Testis (tissue), 5 donors: Measurements from ENCODE around the gene SLC44A5. TPM values are rescaled to one million over a fixed set of nuclear protein-coding genes. Genes with fewer than 3 reads are reported as not detected.
"Not testable (repeated sequence)": the region's sequence is repeated elsewhere in the genome, so short reads cannot be mapped to it uniquely, and the experiment has no call there.

ENCODE experiments used
- DNase-seq: peaks from one replicate; pipeline ENCODE4 v3.0.0-alpha.2; 2019
- H3K27ac ChIP-seq, 2 donors: fragments of 200-600 bp; sonication (generic); one replicate each; pipeline ENCODE4 v1.5.1; 2019
- H3K27me3 ChIP-seq: fragments of 200-600 bp; sonication (generic); one replicate; pipeline ENCODE4 v1.5.1; 2019
- H3K36me3 ChIP-seq: fragments of 200-600 bp; sonication (generic); one replicate; pipeline ENCODE4 v1.5.1; 2017; ENCODE audit warnings: low read depth; ENCODE audit errors: missing control alignments
- H3K4me1 ChIP-seq: fragments of 200-600 bp; sonication (generic); one replicate; pipeline ENCODE4 v1.5.1; 2019
- H3K4me3 ChIP-seq, 2 donors: fragments of 200-600 bp; sonication (generic); one replicate each; pipeline ENCODE4 v1.5.1; 2017 to 2019
- H3K9me3 ChIP-seq: fragments of 200-600 bp; sonication (generic); one replicate; pipeline ENCODE4 v1.5.1; 2017
- CTCF ChIP-seq, 3 experiments: fragments of 450-650 bp in 2 of 3; fragments of 200-600 bp in 1 of 3; sonication (generic) in 1 of 3; IDR thresholded peaks; one replicate each; pipeline ENCODE4 v1.5.1; 2016 to 2019; ENCODE audit warnings: antibody characterized with exemption in 3 of 3, mild to moderate bottlenecking in 2 of 3, moderate library complexity in 1 of 3
- POLR2A ChIP-seq: fragments of 450-650 bp; IDR thresholded peaks from one replicate; pipeline ENCODE4 v1.6.1; 2017; ENCODE audit warnings: antibody characterized with exemption, mild to moderate bottlenecking, moderate library complexity
- WGBS, 2 donors: methylation state at CpG; one replicate each; pipeline ENCODE4 v1.1.5; 2018; 5-methylcytosine and 5-hydroxymethylcytosine counted together
- intact Hi-C: fragments of 100-400 bp; cut with DNase I; formaldehyde crosslinking; loops from one replicate; pipeline ENCODE4 v1.15.1; 2023; ENCODE audit warnings: low total_unique reads
- long read RNA-seq, 2 donors: transcript quantifications; one replicate each; lab custom pipeline, GENCODE V29; 2026
- polyA plus RNA-seq: library from polyadenylated mRNA; stranded (reverse); fragments of 350-450 nt; fragmentation: Illumina TruSeq; extraction: RNeasy Lipid Tissue Mini Kit (QIAGEN cat#74804); gene quantifications from one replicate; pipeline ENCODE4 v1.2.3, GENCODE V29; 2014; ENCODE audit warnings: low read depth, low replicate concordance; ENCODE audit not compliant: insufficient read depth
- total RNA-seq, 2 donors: library from RNA; depleted of rRNA; stranded (reverse); fragments of >200 nt; gene quantifications; one replicate each; pipeline ENCODE4 v1.2.3, GENCODE V29; 2016

The SLC44A5 gene
- total RNA-seq (1 to 10 TPM; 4.9 TPM), polyA plus RNA-seq (10.6 TPM)
- long read RNA-seq, donor 1: 0 reads
- long read RNA-seq, donor 2: 0 reads

GRCh38 chr1:75611014-75611413 is at the start of gene SLC44A5:
Gene SLC44A5, minus strand, starts transcription at chr1:75611114. Its CDS starts 69,667 bp downstream, at chr1:75541447.
- intact Hi-C loops: no loop called here
- TF ChIP-seq CTCF (IDR thresholded peaks at IDR 0.05): no peak
- TF ChIP-seq POLR2A: no peak
- DNase-seq: no peak
- WGBS, 2 donors: 88 to 100% methylated on average over 1 of the region's 1 CpG
- peaks cover 5% of the 10 kb centered on the region for H3K4me1 ChIP-seq
- no peaks in the 10 kb centered on the region for H3K27me3 ChIP-seq
- no peaks in the 10 kb centered on the region for H3K9me3 ChIP-seq
- no peak within 1 kb of the TSS for H3K27ac ChIP-seq
- no peak within 1 kb of the TSS for H3K4me3 ChIP-seq
- H3K36me3 ChIP-seq: no peaks in the 10 kb centered on the region

- H3K27ac ChIP-seq: no peak overlapping the region
- no peaks in the 10 kb centered on the region for H3K36me3 ChIP-seq
- intact Hi-C loops: no loop called here
- no peaks in the 10 kb centered on the region for H3K4me1 ChIP-seq
- no peaks in the 10 kb centered on the region for H3K27me3 ChIP-seq
- DNase-seq: no peak
- H3K4me3 ChIP-seq: no peak overlapping the region
- WGBS, 2 donors: 82 to 83% methylated on average over 1 of the region's 1 CpG
- no peaks in the 10 kb centered on the region for H3K9me3 ChIP-seq
- TF ChIP-seq CTCF (IDR thresholded peaks at IDR 0.05): no peak
- no peak for TF ChIP-seq POLR2A
Measured at GRCh38 chr1:75655931-75656330, 45.0 kb upstream of the SLC44A5 start.

- H3K9me3 ChIP-seq, H3K36me3 ChIP-seq, intact Hi-C loops, H3K27ac ChIP-seq, H3K27me3 ChIP-seq, H3K4me3 ChIP-seq, DNase-seq, H3K4me1 ChIP-seq: not testable (repeated sequence)
- WGBS, 2 donors: 86 to 88% methylated on average over 1 to 2 of the region's 2 CpGs
Measured at GRCh38 chr1:75647183-75647582, 36.3 kb upstream of the SLC44A5 start.

- H3K4me1 ChIP-seq, H3K27me3 ChIP-seq, intact Hi-C loops, H3K9me3 ChIP-seq, DNase-seq, H3K4me3 ChIP-seq, H3K27ac ChIP-seq, H3K36me3 ChIP-seq: not testable (repeated sequence)
- WGBS, 2 donors: 92 to 98% methylated on average over 3 to 4 of the region's 4 CpGs
Measured at GRCh38 chr1:75645153-75645552, 34.2 kb upstream of the SLC44A5 start.

GRCh38 chr1:75643460-75643859 is 32.5 kb upstream of the SLC44A5 start:
- Histone ChIP-seq H3K4me1 (no peaks in the 10 kb centered on the region), H3K27ac (no peak overlapping the region), H3K36me3 (no peaks in the 10 kb centered on the region), H3K4me3 (no peak overlapping the region), H3K9me3 (no peaks in the 10 kb centered on the region), H3K27me3 (no peaks in the 10 kb centered on the region)
- WGBS, 2 donors: 16 to 29% methylated on average over 1 of the region's 1 CpG
- TF ChIP-seq CTCF (IDR thresholded peaks at IDR 0.05) (no peak), POLR2A (no peak)
- intact Hi-C loops: no loop called here
- DNase-seq: no peak

- H3K36me3 ChIP-seq: no peaks in the 10 kb centered on the region
- H3K4me1 ChIP-seq: no peaks in the 10 kb centered on the region
- no peak for DNase-seq
- H3K27me3 ChIP-seq: no peaks in the 10 kb centered on the region
- intact Hi-C loops: no loop called here
- H3K9me3 ChIP-seq: no peaks in the 10 kb centered on the region
- 82 to 89% methylated on average over 3 of the region's 3 CpGs for WGBS, 2 donors
- H3K4me3 ChIP-seq: no peak overlapping the region
- TF ChIP-seq POLR2A: no peak
- TF ChIP-seq CTCF (IDR thresholded peaks at IDR 0.05): no peak
- H3K27ac ChIP-seq: no peak overlapping the region
Measured at GRCh38 chr1:75641325-75641724, 30.4 kb upstream of the SLC44A5 start.
